Parathyroid adenoma (tissue), 2 donors: ENCODE data around the gene CRB3.

ENCODE experiments used
- H2AFZ ChIP-seq: fragments of 300-600 bp; sonication (generic); one replicate; pipeline ENCODE4 v1.7.0; 2017; ENCODE audit warnings: antibody characterized with exemption, mild to moderate bottlenecking
- H3K27ac ChIP-seq: fragments of 300-600 bp; sonication (generic); one replicate; pipeline ENCODE4 v1.7.0; 2017
- H3K27me3 ChIP-seq: fragments of 300-600 bp; sonication (generic); one replicate; pipeline ENCODE4 v1.7.0; 2017; ENCODE audit warnings: low read length; ENCODE audit not compliant: control insufficient read depth, insufficient read depth
- H3K36me3 ChIP-seq: fragments of 300-600 bp; sonication (generic); one replicate; pipeline ENCODE4 v1.7.0; 2017; ENCODE audit warnings: low read length; ENCODE audit not compliant: control insufficient read depth, insufficient read depth
- H3K4me1 ChIP-seq: fragments of 300-600 bp; sonication (generic); one replicate; pipeline ENCODE4 v1.7.0; 2017; ENCODE audit warnings: control low read depth
- H3K4me2 ChIP-seq: fragments of 300-600 bp; sonication (generic); one replicate; pipeline ENCODE4 v1.7.0; 2017; ENCODE audit warnings: low read length
- H3K4me3 ChIP-seq: fragments of 300-600 bp; sonication (generic); one replicate; pipeline ENCODE4 v1.7.0; 2017; ENCODE audit warnings: low read depth, low read length
- H3K79me2 ChIP-seq: fragments of 300-600 bp; sonication (generic); one replicate; pipeline ENCODE4 v1.7.0; 2017; ENCODE audit warnings: control low read depth
- H3K9ac ChIP-seq: fragments of 300-600 bp; sonication (generic); one replicate; pipeline ENCODE4 v1.7.0; 2017; ENCODE audit warnings: mild to moderate bottlenecking
- H3K9me3 ChIP-seq: fragments of 300-600 bp; sonication (generic); one replicate; pipeline ENCODE4 v1.7.0; 2017; ENCODE audit warnings: low read length; ENCODE audit not compliant: control insufficient read depth
- CTCF ChIP-seq: fragments of 300-600 bp; sonication (generic); IDR thresholded peaks from one replicate; pipeline ENCODE4 v1.7.0; 2017; ENCODE audit warnings: antibody characterized with exemption, mild to moderate bottlenecking
- donor health status: primary hyperparathyroidism.

The CRB3 gene

DNA sequence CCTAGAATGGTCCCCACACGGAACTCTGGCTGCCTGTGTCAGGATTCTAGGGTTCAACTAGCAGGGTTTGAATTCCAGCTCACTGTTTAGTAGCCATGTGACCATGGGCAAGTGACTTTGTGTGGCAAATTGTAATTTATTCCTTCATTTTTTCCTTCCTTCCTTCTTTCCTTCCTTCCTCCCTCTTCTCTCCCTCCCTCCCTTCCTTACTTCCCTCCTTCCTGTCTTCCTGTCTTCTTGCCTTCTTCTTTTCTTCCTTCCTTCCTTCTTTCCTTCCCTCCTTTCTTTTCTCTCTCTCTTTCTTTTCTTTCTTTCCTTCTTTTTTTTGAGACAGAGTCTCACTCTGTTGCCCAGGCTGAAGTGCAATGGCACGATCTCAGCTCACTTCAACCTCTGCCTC lies 26.1 kb downstream of the CRB3 start:
- TF ChIP-seq CTCF, result no peak
- H2AFZ ChIP-seq, result no peak overlapping the region
- H3K4me1 ChIP-seq, result no peaks in the 10 kb centered on the region
- no peak overlapping the region for H3K4me3 ChIP-seq
- H3K36me3 ChIP-seq, result no peaks in the 10 kb centered on the region
- H3K27me3 ChIP-seq, result no peaks in the 10 kb centered on the region
- no peaks in the 10 kb centered on the region for H3K79me2 ChIP-seq
- no peak overlapping the region for H3K27ac ChIP-seq
- no peak overlapping the region for H3K9ac ChIP-seq
- no peaks in the 10 kb centered on the region for H3K9me3 ChIP-seq
- no peak overlapping the region for H3K4me2 ChIP-seq

- no peaks in the 10 kb centered on the region for H3K4me1 ChIP-seq
- H3K9me3 ChIP-seq, result no peaks in the 10 kb centered on the region
- no peak overlapping the region for H3K4me2 ChIP-seq
- H2AFZ ChIP-seq, result no peak overlapping the region
- TF ChIP-seq CTCF, result no peak
- no peak overlapping the region for H3K9ac ChIP-seq
- no peaks in the 10 kb centered on the region for H3K36me3 ChIP-seq
- no peak overlapping the region for H3K4me3 ChIP-seq
- no peaks in the 10 kb centered on the region for H3K79me2 ChIP-seq
- H3K27me3 ChIP-seq, result no peaks in the 10 kb centered on the region
- no peak overlapping the region for H3K27ac ChIP-seq
These were observed 27.9 kb downstream of the CRB3 start for GRCh38 chr19:6491802-6492592.

DNA sequence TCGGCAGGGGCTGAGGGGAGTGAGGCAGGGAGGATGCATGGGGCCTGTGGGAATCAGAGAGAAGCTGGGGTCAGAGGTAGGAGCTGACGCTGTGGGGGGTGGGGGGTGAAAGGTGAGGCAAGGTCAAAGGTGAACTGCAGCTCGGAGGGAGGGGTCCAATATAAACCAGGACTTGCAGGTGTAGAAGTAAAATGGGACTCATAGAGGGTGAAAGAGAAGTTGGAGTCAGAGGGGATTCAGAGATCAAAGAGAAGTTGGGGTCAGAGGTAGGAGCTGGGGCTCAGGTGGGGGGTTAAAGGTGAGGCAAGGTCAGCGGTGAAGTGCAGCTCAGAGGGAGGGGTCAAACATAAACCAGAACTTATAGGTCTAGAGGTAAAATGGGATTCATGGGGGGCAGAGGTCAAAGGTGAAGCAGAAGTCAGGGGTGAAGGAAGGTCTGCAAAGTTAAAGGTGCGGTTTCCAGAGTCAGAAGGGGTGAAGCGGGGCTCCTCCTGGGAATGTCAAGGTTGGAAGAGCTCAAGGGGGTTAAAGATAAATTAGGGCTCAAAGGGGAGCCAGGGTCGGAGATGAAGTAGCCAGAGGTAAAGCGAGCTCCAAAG lies 30.5 kb downstream of the CRB3 start:
- Histone ChIP-seq H3K4me3 (no peak overlapping the region), H3K9ac (no peak overlapping the region), H3K4me2 (no peak overlapping the region), H3K4me1 (no peaks in the 10 kb centered on the region), H3K79me2 (no peaks in the 10 kb centered on the region), H3K36me3 (no peaks in the 10 kb centered on the region), H3K9me3 (no peaks in the 10 kb centered on the region), H3K27me3 (no peaks in the 10 kb centered on the region), H3K27ac (no peak overlapping the region), H2AFZ (no peak overlapping the region)
- no peak for TF ChIP-seq CTCF

DNA sequence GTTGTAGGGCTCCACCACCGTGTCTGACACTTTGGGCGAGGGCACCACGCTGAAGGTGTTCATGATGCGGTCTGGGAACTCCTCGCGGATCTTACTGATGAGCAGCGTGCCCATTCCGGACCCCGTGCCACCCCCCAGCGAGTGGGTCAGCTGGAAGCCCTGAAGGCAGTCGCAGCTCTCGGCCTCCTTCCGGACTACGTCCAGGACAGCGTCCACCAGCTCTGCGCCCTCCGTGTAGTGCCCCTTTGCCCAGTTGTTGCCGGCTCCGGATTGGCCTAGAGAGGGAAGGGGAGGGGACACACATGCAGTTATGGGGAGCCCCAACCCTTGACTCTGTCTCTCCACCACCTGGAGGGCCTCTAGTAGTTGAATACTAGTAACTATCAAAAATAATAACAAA lies 31.9 kb downstream of the CRB3 start:
- Histone ChIP-seq H3K27me3 (no peaks in the 10 kb centered on the region), H3K27ac (no peak overlapping the region), H3K79me2 (no peaks in the 10 kb centered on the region), H3K9ac (no peak overlapping the region), H3K36me3 (no peaks in the 10 kb centered on the region), H3K4me1 (no peaks in the 10 kb centered on the region), H3K4me3 (no peak overlapping the region), H3K9me3 (no peaks in the 10 kb centered on the region), H2AFZ (no peak overlapping the region), H3K4me2 (no peak overlapping the region)
- no peak for TF ChIP-seq CTCF
